ENCODE results near the gene CEP76. TPM values are rescaled to one million over a fixed set of nuclear protein-coding genes. Genes with fewer than 3 reads are reported as not detected.

The CEP76 gene
- total RNA-seq, 2 experiments from 2014 or later = 11.9 to 12.5 TPM

DNA sequence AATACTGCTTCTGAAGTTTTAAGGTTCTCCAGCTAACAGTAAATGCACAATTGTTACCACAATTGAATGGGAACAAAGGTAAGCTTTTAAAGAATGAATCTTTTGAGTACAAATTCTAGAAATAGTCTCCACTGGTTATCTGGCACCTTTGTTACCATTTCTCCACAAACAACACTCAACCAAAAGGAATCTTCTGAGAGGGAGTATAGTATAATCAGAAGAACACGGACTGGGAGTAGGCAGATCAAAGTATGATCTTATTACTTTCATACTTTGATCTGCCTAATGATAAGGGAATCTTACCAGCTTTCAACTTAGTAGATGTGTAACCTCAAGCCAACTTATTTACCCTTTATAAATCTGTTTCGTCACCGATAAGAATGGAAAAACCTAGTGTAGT is 1.4 kb downstream of the CEP76 start:
- Mint-ChIP-seq H3K4me1 (ENCODE audit: low read depth) (peaks cover 35% of the 10 kb centered on the region), H3K9me3 (no peaks in the 10 kb centered on the region), H3K27me3 (no peaks in the 10 kb centered on the region), H3K36me3 (ENCODE audit: low read depth) (peaks cover 19% of the 10 kb centered on the region), H3K27ac (peak overlapping the region; percentile 99), H3K4me3 (peak overlapping the region; percentile 89)
- DNase-seq = no peak
- TF ChIP-seq CTCF (IDR thresholded peaks at IDR 0.05) = no peak
- ChIA-PET CTCF (interaction anchor here (1.1 to 3.0 kb wide), 2 partner anchors 13 to 233 kb away, joined by 3 to 8 read pairs; no protein-coding TSS in a partner anchor), POLR2A (interaction anchor here (0.6 to 3.4 kb wide), 8 partner anchors 9 to 293 kb away, joined by 3 to 25 read pairs (median 6); partner anchors contain the start of genes PRELID3A and PTPN2)
- intact Hi-C loops (cut with micrococcal nuclease) = no loop called here
- ATAC-seq = no peak

- POLR2A ChIA-PET = interaction anchor here (0.5 to 0.9 kb wide), 2 partner anchors 11 to 31 kb away, joined by 3 read pairs; no protein-coding TSS in a partner anchor
- DNase-seq = no peak
- Mint-ChIP-seq H3K27me3 (no peaks in the 10 kb centered on the region), H3K27ac (no peak overlapping the region), H3K4me3 (no peak overlapping the region), H3K4me1 (ENCODE audit: low read depth) (peaks cover 25% of the 10 kb centered on the region), H3K9me3 (no peaks in the 10 kb centered on the region), H3K36me3 (ENCODE audit: low read depth) (peaks cover 18% of the 10 kb centered on the region)
- no peak for ATAC-seq
- CTCF ChIA-PET = no interaction called here
- intact Hi-C loops (cut with micrococcal nuclease) = no loop called here
- TF ChIP-seq CTCF (IDR thresholded peaks at IDR 0.05) = no peak
These were observed 2.8 kb downstream of the CEP76 start for GRCh38 chr18:12699747-12700146.

GRCh38 chr18:12694032-12694431 is 8.5 kb downstream of the CEP76 start:
- intact Hi-C loops (cut with micrococcal nuclease) = no loop called here
- CTCF ChIA-PET = no interaction called here
- H3K27me3 Mint-ChIP-seq = no peaks in the 10 kb centered on the region
- DNase-seq (peak; percentile 9), ATAC-seq (peak; percentile 55)
- peaks cover 14% of the 10 kb centered on the region for H3K36me3 Mint-ChIP-seq (ENCODE audit: low read depth)
- no peak overlapping the region for H3K4me3 Mint-ChIP-seq
- H3K4me1 Mint-ChIP-seq (ENCODE audit: low read depth) = peaks cover 12% of the 10 kb centered on the region
- POLR2A ChIA-PET = interaction anchor here (0.6 to 3.7 kb wide), 3 partner anchors 8 to 94 kb away, joined by 3 to 25 read pairs (median 3); partner anchors contain the start of genes CEP76 and PSMG2
- TF ChIP-seq CTCF (IDR thresholded peaks at IDR 0.05) = no peak
- no peaks in the 10 kb centered on the region for H3K9me3 Mint-ChIP-seq
- H3K27ac Mint-ChIP-seq = no peak overlapping the region

DNA sequence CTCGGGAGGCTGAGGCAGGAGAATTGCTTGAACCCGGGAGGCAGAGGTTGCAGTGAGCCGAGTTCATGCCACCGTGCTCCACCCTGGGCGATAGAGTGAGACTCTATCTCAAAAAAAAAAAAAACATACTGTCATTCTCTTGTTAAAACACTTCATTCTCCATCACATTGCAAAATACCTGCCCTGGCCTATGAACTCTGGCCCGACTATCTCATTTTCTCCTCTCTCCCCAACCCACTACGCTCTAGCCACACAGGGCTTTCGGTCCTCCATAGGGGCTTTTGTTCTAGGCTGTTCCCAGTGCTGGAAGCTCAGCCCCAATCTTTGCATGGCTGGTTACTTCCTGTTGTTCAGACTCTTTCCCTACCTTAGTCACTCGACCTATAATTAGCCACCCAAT is 10.3 kb downstream of the CEP76 start:
- Mint-ChIP-seq H3K36me3 (ENCODE audit: low read depth) (peaks cover 9% of the 10 kb centered on the region), H3K27ac (no peak overlapping the region), H3K27me3 (no peaks in the 10 kb centered on the region), H3K4me1 (ENCODE audit: low read depth) (peaks cover 12% of the 10 kb centered on the region), H3K9me3 (no peaks in the 10 kb centered on the region), H3K4me3 (no peak overlapping the region)
- no peak for TF ChIP-seq CTCF (IDR thresholded peaks at IDR 0.05)
- intact Hi-C loops (cut with micrococcal nuclease) = no loop called here
- ChIA-PET POLR2A (interaction anchor here (0.6 to 3.7 kb wide), 2 partner anchors 11 to 264 kb away, joined by 3 to 25 read pairs; partner anchors contain the start of genes CEP76 and PSMG2), CTCF (no interaction called here)
- no peak for ATAC-seq
- no peak for DNase-seq

- H3K9me3 Mint-ChIP-seq = no peaks in the 10 kb centered on the region
- POLR2A ChIA-PET = no interaction called here
- CTCF ChIA-PET = no interaction called here
- peaks cover 8% of the 10 kb centered on the region for H3K36me3 Mint-ChIP-seq (ENCODE audit: low read depth)
- TF ChIP-seq CTCF (IDR thresholded peaks at IDR 0.05) = no peak
- H3K4me1 Mint-ChIP-seq (ENCODE audit: low read depth) = peaks cover 12% of the 10 kb centered on the region
- no peak overlapping the region for H3K4me3 Mint-ChIP-seq
- ATAC-seq (no peak), DNase-seq (no peak)
- H3K27me3 Mint-ChIP-seq = no peaks in the 10 kb centered on the region
- intact Hi-C loops (cut with micrococcal nuclease) = no loop called here
- no peak overlapping the region for H3K27ac Mint-ChIP-seq
These were observed 13.2 kb downstream of the CEP76 start for GRCh38 chr18:12689256-12689850.
